K562 (cell line): ENCODE results near the gene UBTD1.

Source experiments
- FOXK2 ChIP-seq, 2 experiments: fragments of 450-650 bp; IDR thresholded peaks in 1 of 2; conservative IDR thresholded peaks in 1 of 2; 2 replicates each; pipeline ENCODE4 v1.6.1; 2016; ENCODE audit warnings: low read depth in 2 of 2, mild to moderate bottlenecking in 1 of 2
- POLR3A ChIP-seq: IDR thresholded peaks from 2 replicates; pipeline ENCODE4 v1.6.1; 2011; ENCODE audit warnings: borderline replicate concordance, mild to moderate bottlenecking, moderate library complexity; ENCODE audit not compliant: insufficient read length, insufficient read depth; ENCODE audit errors: extremely low read depth

- TF ChIP-seq POLR3A: no peak
- TF ChIP-seq FOXK2 (conservative IDR thresholded peaks at IDR 0.05 in 1 of 2, IDR thresholded peaks at IDR 0.05 in 1 of 2; ENCODE audit: low read depth in 2 of 2): no peak
These were observed 16.3 kb upstream of the UBTD1 start for GRCh38 chr10:97482381-97482780.
